NCI-H82 treated with DMSO at 0.1 percent for 48 hours (cell line): ENCODE results near the gene MMP3.

Experiments
- DNase-seq: peaks from one replicate; lab custom pipeline; 2025; ENCODE audit not compliant: unreplicated experiment; lab: John Stamatoyannopoulos, UW

MMP3 gene

DNA sequence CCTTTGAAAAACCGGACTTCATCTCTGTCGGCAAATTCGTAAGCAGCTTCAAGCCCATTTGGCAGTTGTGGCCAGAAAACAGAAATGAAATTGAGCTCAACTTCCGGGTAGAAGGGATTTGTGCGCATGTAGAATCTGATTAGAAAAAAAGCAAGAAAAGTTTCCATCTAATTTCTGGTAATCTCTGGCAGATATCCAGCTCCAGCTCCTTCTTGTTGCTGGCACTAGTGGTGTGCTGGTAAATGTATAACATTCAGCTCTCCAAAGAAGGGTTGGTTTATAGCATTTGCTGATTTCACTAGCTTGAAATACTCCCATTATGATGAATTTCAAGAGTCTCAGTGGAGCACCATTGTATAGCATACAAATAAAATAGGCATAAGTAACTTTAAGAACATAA lies 50.8 kb downstream of the MMP3 start:
- peak; percentile 15 for DNase-seq

DNA sequence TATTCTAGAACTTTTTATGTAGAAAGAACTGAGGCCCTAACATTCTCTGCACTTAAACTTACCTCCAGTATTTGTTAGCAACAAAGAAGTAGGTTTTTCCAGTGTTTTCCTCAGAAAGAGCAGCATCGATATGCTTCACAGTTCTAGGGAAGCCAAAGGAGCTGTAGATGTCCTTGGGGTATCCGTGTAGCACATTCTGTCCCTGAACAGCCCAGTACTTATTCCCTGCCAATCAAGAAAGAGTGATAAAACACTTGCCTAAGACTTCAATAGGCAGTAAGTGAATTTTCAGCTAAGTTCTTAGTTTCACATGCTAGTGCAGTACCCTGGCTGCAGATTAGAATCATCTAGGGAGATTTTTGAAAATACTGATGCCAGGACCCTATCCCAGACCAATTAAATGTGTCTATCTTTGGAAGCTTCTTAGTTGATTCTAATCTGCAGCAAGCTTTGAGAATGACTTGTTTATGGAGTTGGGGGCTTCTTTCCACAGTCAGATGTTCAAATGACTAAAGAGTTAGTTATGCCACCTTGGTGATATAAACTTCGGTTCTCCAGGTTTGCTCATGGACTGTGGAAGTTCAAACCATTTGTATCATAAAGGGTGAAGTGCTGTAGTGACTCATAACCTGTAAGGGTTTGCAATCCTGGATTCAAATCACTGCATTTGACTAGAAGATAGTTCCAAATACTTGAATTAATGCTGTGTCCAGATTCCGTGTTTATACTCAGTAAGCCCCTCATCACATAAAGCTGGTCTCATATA lies 52.0 kb downstream of the MMP3 start:
- DNase-seq, result no peak

DNA sequence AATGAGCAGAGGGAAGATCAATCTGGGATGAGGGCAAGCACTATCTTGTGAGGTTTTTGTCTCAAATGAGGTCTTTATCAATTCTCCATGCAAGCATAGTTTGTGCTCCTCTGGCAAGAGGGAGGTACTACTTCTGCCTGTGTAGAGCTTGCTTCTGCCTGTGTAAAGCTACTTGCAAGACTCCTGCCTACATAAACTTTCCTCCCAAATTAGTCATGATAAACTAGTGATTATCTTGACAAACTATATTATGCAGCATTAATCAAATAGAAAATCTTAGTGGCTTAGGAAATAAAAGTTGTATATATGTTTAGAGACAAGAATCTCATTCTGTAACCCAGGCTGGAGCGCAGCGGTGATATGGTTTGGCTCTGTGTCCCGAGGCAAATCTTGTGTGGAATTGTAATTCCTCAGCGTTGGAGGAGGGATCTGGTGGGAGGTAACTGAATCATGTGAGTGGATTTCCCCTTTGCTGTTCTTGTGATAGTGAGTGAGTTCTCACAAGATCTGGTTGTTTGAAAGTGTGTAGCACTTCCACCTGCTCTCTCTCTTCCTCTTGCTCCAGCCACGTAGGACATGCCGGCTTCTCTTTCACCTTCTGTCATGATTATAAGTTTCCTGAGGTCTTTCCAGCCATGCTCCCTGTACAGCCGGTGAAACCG lies 54.9 kb downstream of the MMP3 start:
- no peak for DNase-seq
